Measurements from ENCODE around the gene IFNB1. TPM values are rescaled to one million over a fixed set of nuclear protein-coding genes. Genes with fewer than 3 reads are reported as not detected.

IFNB1 gene
- total and polyA plus RNA-seq, 5 donors from 2014 or later = not detected

Other genes with a start within 250 kb of the IFNB1 start
- gene HACD4, start 46.3 kb downstream of the IFNB1 start, total RNA-seq = 12.0 TPM
- gene HACD4, start 46.3 kb downstream of the IFNB1 start, polyA plus RNA-seq = 10 to 100 TPM in 1 of 4 donors, 1 to 10 TPM in 3; 8.2 to 11.9 (median 9.4) TPM
- not detected for gene IFNW1, start 63.9 kb upstream of the IFNB1 start, total RNA-seq
- not detected for gene IFNW1, start 63.9 kb upstream of the IFNB1 start, polyA plus RNA-seq
- gene IFNA21, start 88.7 kb upstream of the IFNB1 start, total RNA-seq = not detected
- not detected for gene IFNA21, start 88.7 kb upstream of the IFNB1 start, polyA plus RNA-seq
- not detected for gene IFNA4, start 109.6 kb upstream of the IFNB1 start, total RNA-seq
- not detected for gene IFNA4, start 109.6 kb upstream of the IFNB1 start, polyA plus RNA-seq
- gene IFNA7, start 124.3 kb upstream of the IFNB1 start, total RNA-seq = not detected
- gene IFNA7, start 124.3 kb upstream of the IFNB1 start, polyA plus RNA-seq = not detected
- not detected for gene IFNA10, start 129.2 kb upstream of the IFNB1 start, total RNA-seq
- gene IFNA10, start 129.2 kb upstream of the IFNB1 start, polyA plus RNA-seq = not detected
- not detected for gene IFNA16, start 139.4 kb upstream of the IFNB1 start, total RNA-seq
- gene IFNA16, start 139.4 kb upstream of the IFNB1 start, polyA plus RNA-seq = not detected
- not detected for gene IFNA17, start 150.3 kb upstream of the IFNB1 start, total RNA-seq
- gene IFNA17, start 150.3 kb upstream of the IFNB1 start, polyA plus RNA-seq = not detected
- gene IFNA14, start 162.1 kb upstream of the IFNB1 start, total RNA-seq = not detected
- not detected for gene IFNA14, start 162.1 kb upstream of the IFNB1 start, polyA plus RNA-seq
- not detected for gene IFNA5, start 227.4 kb upstream of the IFNB1 start, total RNA-seq
- gene IFNA5, start 227.4 kb upstream of the IFNB1 start, polyA plus RNA-seq = not detected

Measured in CD4-positive, CD25-positive, alpha-beta regulatory T cell (primary cell).